Lower lobe of right lung (tissue), 2 donors: ENCODE measurements around the gene NOM1. TPM values are rescaled to one million over a fixed set of nuclear protein-coding genes. Genes with fewer than 3 reads are reported as not detected.

ENCODE experiments used
- ATAC-seq, 2 donors: fragments of 200-7000 bp; cut with Tn5 transposase; one replicate each; pipeline ENCODE4 v1.9.1; 2020 to 2022; ENCODE audit warnings: mild to moderate bottlenecking in 2 of 2, moderate library complexity in 2 of 2
- DNase-seq: peaks from one replicate; pipeline ENCODE4 v3.0.0-alpha.2; 2020
- H3K27ac ChIP-seq: fragments of 200-600 bp; one replicate; pipeline ENCODE4 v1.8.0; 2022
- H3K27me3 ChIP-seq: fragments of 200-600 bp; one replicate; pipeline ENCODE4 v1.8.0; 2022; ENCODE audit warnings: low read depth
- H3K36me3 ChIP-seq: fragments of 200-600 bp; one replicate; pipeline ENCODE4 v1.8.0; 2022; ENCODE audit warnings: mild to moderate bottlenecking
- H3K4me1 ChIP-seq: fragments of 200-600 bp; one replicate; pipeline ENCODE4 v1.8.0; 2022
- H3K4me3 ChIP-seq: fragments of 200-600 bp; one replicate; pipeline ENCODE4 v1.8.0; 2022; ENCODE audit warnings: mild to moderate bottlenecking
- H3K9me3 ChIP-seq: fragments of 200-600 bp; one replicate; pipeline ENCODE4 v1.8.0; 2022
- intact Hi-C: fragments of 100-400 bp; cut with DNase I; formaldehyde crosslinking; loops from one replicate; pipeline ENCODE4 v1.11.0; 2022
- total RNA-seq: library from RNA; stranded (reverse); fragmentation: NEBNext Ultra II Directional; extraction: Animal tissue kit (Norgen Biotek cat#: 25700); gene quantifications from one replicate; pipeline ENCODE4 v1.2.1, GENCODE V29; 2021
- TF ChIP-seq, protein P1 (sequence below): fragments of 200-600 bp; IDR thresholded peaks from one replicate; pipeline ENCODE4 v1.8.0; 2022; ENCODE audit warnings: antibody characterized with exemption, mild to moderate bottlenecking
- donor health status: DM: no; HTN: yes; CAD: no; lungs with severe emphysema.

The NOM1 gene
- total RNA-seq, 1 donor from 2014 or later: 16.9 TPM

DNA sequence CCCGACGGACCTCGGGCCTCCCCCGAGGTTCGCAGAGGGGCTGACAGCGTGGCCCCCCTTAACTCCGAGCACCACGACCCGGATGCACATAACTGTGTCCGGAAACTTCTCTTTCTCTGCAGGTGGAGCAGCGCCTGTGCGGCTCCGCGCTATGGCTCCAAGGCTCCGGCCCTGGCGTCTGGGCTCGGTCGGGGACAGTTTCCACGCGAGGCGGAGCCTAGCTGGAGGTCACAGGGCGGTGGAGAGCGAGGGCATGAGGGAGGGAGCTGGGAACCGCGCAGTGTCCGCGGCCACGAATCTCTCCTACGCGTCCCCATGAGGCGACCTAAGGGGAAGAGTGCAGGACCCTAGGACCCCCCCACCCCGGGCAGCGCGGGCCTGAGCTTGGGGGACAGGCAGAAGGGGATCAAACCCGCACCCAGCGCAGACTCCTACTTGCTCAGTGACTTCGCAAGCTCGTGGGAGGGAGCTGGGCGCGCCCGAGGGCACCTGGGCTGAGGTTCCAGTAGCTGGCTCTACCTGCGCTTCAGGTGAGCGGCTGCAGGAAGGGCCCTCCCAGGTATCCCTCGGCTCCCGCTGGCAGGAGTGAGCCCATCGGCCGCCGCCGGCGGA lies 69.6 kb downstream of the NOM1 start:
- Histone ChIP-seq H3K4me3 (no peak overlapping the region), H3K36me3 (no peaks in the 10 kb centered on the region), H3K9me3 (no peaks in the 10 kb centered on the region), H3K27ac (no peak overlapping the region), H3K4me1 (peaks cover 13% of the 10 kb centered on the region), H3K27me3 (peaks cover 100% of the 10 kb centered on the region)
- TF ChIP-seq, protein P1, sequence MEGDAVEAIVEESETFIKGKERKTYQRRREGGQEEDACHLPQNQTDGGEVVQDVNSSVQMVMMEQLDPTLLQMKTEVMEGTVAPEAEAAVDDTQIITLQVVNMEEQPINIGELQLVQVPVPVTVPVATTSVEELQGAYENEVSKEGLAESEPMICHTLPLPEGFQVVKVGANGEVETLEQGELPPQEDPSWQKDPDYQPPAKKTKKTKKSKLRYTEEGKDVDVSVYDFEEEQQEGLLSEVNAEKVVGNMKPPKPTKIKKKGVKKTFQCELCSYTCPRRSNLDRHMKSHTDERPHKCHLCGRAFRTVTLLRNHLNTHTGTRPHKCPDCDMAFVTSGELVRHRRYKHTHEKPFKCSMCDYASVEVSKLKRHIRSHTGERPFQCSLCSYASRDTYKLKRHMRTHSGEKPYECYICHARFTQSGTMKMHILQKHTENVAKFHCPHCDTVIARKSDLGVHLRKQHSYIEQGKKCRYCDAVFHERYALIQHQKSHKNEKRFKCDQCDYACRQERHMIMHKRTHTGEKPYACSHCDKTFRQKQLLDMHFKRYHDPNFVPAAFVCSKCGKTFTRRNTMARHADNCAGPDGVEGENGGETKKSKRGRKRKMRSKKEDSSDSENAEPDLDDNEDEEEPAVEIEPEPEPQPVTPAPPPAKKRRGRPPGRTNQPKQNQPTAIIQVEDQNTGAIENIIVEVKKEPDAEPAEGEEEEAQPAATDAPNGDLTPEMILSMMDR: no peak
- no peak for ATAC-seq
- intact Hi-C loops: no loop called here
- DNase-seq: no peak

DNA sequence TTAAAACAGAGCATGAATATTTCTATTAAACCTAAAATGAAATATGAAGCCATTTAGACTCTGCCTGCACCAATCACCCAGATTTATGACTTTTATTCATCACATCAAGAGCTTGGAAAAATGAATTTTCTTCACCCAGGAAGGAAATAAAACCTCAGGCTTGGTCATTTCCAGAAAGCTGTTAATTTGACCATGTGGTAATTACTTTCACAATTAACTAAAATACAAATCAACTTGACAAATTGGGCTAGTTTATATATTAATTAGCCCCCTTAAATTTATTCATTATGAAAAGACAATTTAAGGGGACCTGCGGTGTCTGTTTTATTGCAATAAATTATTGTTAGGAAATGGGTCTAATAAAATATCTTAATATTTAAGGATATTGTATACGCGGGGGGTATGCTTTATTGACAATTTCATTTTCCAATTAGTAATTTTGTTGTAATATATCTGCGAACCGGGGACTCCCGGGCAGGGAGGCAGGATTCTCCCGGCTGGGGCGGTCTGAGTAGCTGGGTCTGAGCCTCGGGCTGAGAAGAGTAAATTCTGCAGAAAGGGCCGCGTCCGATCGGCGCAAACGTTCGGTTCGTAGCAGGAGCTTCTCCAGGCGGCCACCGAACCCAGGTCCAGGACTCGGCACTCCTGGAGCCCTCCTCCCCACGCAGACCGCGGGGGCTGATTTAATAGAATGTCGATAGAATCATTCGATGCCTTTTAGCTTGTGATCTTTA lies 70.4 kb downstream of the NOM1 start:
- TF ChIP-seq, protein P1: no peak
- intact Hi-C loops: no loop called here
- no peak for DNase-seq
- Histone ChIP-seq H3K27me3 (peaks cover 100% of the 10 kb centered on the region), H3K9me3 (no peaks in the 10 kb centered on the region), H3K27ac (no peak overlapping the region), H3K4me1 (peaks cover 13% of the 10 kb centered on the region), H3K4me3 (no peak overlapping the region), H3K36me3 (no peaks in the 10 kb centered on the region)
- ATAC-seq: no peak

DNA sequence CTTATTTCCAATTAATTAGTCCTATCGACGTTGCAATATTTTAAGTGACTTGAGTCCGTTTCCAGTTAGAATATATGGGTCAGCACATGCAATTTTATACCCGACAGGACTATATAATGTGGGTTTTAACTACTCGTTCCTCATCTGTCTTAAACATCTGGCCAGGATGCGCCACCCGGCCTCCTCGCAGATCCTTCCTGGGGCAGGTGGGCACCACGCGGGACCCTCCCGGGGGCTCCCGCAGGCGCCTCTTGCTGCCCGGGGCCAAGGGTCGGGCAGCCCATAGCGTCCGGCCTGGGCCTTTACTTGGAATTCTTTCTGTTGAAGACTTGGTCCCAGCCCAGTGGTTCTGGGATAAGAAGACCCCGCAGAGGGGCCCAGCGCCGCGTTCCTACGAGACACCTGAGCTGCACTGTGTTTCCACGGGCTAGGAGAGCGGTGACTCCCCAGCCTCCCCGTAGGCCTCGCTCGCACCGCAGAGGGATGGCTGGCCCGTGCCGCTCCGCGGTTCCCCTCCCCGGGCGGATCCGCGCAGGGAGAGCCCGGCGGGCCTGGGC lies 71.1 kb downstream of the NOM1 start:
- Histone ChIP-seq H3K4me3 (peak overlapping the region; percentile 3), H3K36me3 (no peaks in the 10 kb centered on the region), H3K27ac (no peak overlapping the region), H3K4me1 (peaks cover 13% of the 10 kb centered on the region), H3K27me3 (peaks cover 100% of the 10 kb centered on the region), H3K9me3 (no peaks in the 10 kb centered on the region)
- TF ChIP-seq, protein P1: no peak
- DNase-seq (no peak), ATAC-seq (no peak)
- intact Hi-C loops: no loop called here

DNA sequence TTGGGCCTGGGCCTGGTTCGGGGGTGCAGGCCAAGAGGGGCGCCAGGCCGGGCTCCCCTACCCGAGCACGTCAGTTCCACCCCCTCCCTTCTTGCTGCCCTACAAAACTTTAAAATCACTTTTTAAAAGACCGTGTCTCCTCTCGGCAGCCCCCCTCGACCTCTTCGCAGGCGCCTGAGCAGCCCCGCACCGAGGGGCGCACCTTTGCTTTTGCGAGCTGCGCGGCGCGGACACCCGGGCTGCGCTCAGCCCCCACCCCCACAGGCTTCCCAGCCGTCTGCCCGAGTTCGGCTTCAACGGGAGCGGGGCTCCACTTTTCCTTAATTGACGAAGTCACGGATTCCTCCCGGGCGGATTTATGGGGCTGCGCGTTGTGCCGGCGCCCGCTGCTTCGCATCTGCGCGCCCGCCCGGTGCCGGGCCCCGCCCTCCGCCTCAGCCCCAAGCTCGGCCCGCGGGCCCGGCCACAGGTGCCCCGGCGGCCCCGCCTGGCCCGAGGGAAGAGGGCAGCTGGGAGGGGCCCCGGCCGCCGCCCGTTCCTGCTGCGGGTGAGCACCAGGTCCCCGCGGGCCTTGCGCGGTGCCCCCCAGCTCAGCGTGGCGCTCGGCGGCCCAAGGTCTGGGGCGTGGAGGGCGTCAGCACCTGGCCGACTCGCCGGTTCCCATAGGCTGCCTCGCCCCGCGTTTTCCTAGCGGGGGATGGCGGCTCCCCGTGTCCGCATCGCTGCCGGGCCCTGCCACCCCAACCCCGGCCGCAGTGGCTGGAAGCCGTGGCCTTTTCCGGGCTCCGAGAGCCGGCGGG lies 71.8 kb downstream of the NOM1 start:
- Histone ChIP-seq H3K27me3 (peaks cover 97% of the 10 kb centered on the region), H3K36me3 (no peaks in the 10 kb centered on the region), H3K9me3 (no peaks in the 10 kb centered on the region), H3K4me3 (peak overlapping the region; percentile 3), H3K27ac (no peak overlapping the region), H3K4me1 (peaks cover 13% of the 10 kb centered on the region)
- intact Hi-C loops: no loop called here
- TF ChIP-seq, protein P1: no peak
- ATAC-seq: peak in 1 of 2 donors; percentile 32
- no peak for DNase-seq

DNA sequence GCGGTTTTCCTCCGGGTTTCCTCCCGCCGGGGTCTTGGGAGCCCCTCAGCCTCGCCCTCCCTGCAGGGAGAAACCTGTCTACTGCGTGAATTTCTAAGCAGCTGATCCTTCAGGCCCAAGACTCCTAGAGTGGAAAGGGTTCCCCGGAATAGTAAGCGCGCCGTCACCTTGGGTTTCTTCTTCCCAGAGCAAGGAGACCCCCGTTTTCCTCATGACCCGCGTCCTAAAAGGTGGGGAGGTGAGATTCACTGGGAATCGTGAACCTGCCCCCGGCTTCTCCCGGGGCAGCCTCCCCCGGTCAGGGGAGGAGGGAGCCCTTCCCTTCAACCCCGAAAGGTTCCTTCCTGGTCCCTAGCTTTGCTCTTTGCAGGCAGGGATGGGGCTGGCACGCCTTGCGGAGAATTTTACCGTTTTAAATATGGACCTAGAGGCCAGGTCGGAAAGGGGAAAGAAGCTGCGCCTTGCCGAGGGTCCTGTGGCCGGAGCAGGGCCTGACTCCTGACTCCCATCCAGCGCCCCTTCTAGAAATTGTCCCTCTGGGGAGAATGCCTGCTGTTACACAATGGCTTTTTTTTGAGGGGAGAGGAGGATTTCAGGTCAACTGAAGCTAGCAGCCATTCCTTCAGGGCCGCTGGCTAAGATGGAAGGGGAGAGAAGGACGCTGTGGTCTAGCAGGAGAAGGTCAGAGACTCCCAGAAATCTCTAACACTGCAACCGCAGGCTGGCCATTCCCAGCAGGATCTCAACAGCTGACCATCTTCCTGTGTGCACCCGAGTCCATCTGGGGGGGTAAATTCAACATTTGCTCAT lies 72.6 kb downstream of the NOM1 start:
- Histone ChIP-seq H3K4me3 (no peak overlapping the region), H3K27ac (no peak overlapping the region), H3K27me3 (peaks cover 92% of the 10 kb centered on the region), H3K4me1 (peaks cover 13% of the 10 kb centered on the region), H3K9me3 (no peaks in the 10 kb centered on the region), H3K36me3 (no peaks in the 10 kb centered on the region)
- intact Hi-C loops: no loop called here
- DNase-seq (no peak), ATAC-seq (no peak)
- TF ChIP-seq, protein P1: no peak
